OCI-LY7 (cell line): ENCODE measurements around the gene SPAG6. TPM values are rescaled to one million over a fixed set of nuclear protein-coding genes. Genes with fewer than 3 reads are reported as not detected.

Experiments
- BruUV-seq: library from RNA; stranded (reverse); fragments of 400-500 nt; replicated peaks from 2 replicates; lab custom pipeline; 2021; lab: Mats Ljungman, UMichigan
- CTCF ChIA-PET: fragments of 300-600 bp; sonication (Branson Sonifier 250); formaldehyde crosslinking; loops from one replicate; lab custom pipeline; 2022; ENCODE audit warnings: antibody characterized with exemption; ENCODE audit not compliant: unreplicated experiment; lab: Charles Lee
- POLR2A ChIA-PET: fragments of 300-600 bp; sonication (Branson Sonifier 250); formaldehyde crosslinking; loops from one replicate; lab custom pipeline; 2022; ENCODE audit warnings: antibody characterized with exemption; lab: Charles Lee
- DNase-seq: peaks from one replicate; pipeline ENCODE4 v3.0.0-alpha.2; 2015; ENCODE audit warnings: low spot score
- H2AFZ ChIP-seq: fragments of 200-600 bp; sonication (generic), shearing (Covaris generic); 2 replicates; pipeline ENCODE4 v1.6.1; 2014; ENCODE audit warnings: mild to moderate bottlenecking, antibody characterized with exemption, low read length, moderate library complexity
- H3K27ac ChIP-seq: fragments of 200-600 bp; sonication (generic); 2 replicates; pipeline ENCODE4 v1.5.1; 2014; ENCODE audit warnings: mixed run types, low read depth, mild to moderate bottlenecking, moderate library complexity, low read length, inconsistent platforms; ENCODE audit not compliant: poor library complexity, severe bottlenecking
- H3K36me3 ChIP-seq: fragments of 200-600 bp; sonication (generic); 2 replicates; pipeline ENCODE4 v1.6.1; 2014; ENCODE audit warnings: mild to moderate bottlenecking, antibody characterized with exemption, low read length, moderate library complexity, mixed read lengths; ENCODE audit not compliant: insufficient read depth
- H3K4me1 ChIP-seq: fragments of 200-600 bp; sonication (generic); 2 replicates; pipeline ENCODE4 v1.5.1; 2014; ENCODE audit warnings: mild to moderate bottlenecking, low read length; ENCODE audit not compliant: insufficient read depth, poor library complexity, severe bottlenecking
- H3K4me2 ChIP-seq: fragments of 200-600 bp; sonication (generic); 2 replicates; pipeline ENCODE4 v1.6.1; 2014; ENCODE audit warnings: mild to moderate bottlenecking, low read length
- H3K4me3 ChIP-seq: fragments of 200-600 bp; sonication (generic); 2 replicates; pipeline ENCODE4 v1.5.1; 2014; ENCODE audit warnings: mild to moderate bottlenecking, low read depth, low read length; ENCODE audit not compliant: poor library complexity, severe bottlenecking
- H3K79me2 ChIP-seq: fragments of 200-600 bp; sonication (generic); 2 replicates; pipeline ENCODE4 v1.6.1; 2016; ENCODE audit warnings: low read depth, mild to moderate bottlenecking, low read length, moderate library complexity, mixed read lengths; ENCODE audit not compliant: insufficient read depth
- H3K9me2 ChIP-seq: fragments of 200-600 bp; sonication (generic); 2 replicates; pipeline ENCODE4 v1.6.1; 2016; ENCODE audit warnings: mild to moderate bottlenecking, low read length, mixed read lengths; ENCODE audit not compliant: insufficient read depth
- H3K9me3 ChIP-seq: fragments of 200-600 bp; sonication (generic); 2 replicates; pipeline ENCODE4 v1.6.1; 2014; ENCODE audit warnings: mild to moderate bottlenecking, mixed run types, low read length, mixed read lengths
- H4K20me1 ChIP-seq: fragments of 200-600 bp; sonication (generic); 2 replicates; pipeline ENCODE4 v1.6.1; 2014; ENCODE audit warnings: mild to moderate bottlenecking, antibody characterized with exemption, low read length, moderate library complexity, mixed read lengths; ENCODE audit not compliant: insufficient read depth
- EZH2phosphoT487 ChIP-seq: fragments of 200-600 bp; sonication (generic); IDR thresholded peaks from 2 replicates; pipeline ENCODE4 v1.6.1; 2018; ENCODE audit warnings: low read depth, borderline replicate concordance, mild to moderate bottlenecking, mixed run types, antibody characterized with exemption, low read length, moderate library complexity, mixed read lengths
- intact Hi-C: fragments of 100-400 bp; cut with micrococcal nuclease; formaldehyde crosslinking; loops from one replicate; pipeline ENCODE4 v1.10.0; 2022; ENCODE audit not compliant: unreplicated experiment
- total RNA-seq, 2 experiments: library from RNA; depleted of rRNA in 1 of 2; stranded (reverse); fragments of >200 nt in 1 of 2; shearing (Covaris generic) in 1 of 2; gene quantifications; 2 replicates each; pipeline ENCODE4 v1.2.3, GENCODE V29; 2014 to 2022
- TF ChIP-seq, protein P1 (sequence below): fragments of 200-600 bp; sonication (generic); conservative IDR thresholded peaks from 2 replicates; pipeline ENCODE4 v1.5.1; 2014; ENCODE audit warnings: mild to moderate bottlenecking, antibody characterized with exemption, low read length, moderate library complexity, mixed read lengths

The SPAG6 gene
- total RNA-seq, 2 experiments from 2014 or later: not detected

DNA sequence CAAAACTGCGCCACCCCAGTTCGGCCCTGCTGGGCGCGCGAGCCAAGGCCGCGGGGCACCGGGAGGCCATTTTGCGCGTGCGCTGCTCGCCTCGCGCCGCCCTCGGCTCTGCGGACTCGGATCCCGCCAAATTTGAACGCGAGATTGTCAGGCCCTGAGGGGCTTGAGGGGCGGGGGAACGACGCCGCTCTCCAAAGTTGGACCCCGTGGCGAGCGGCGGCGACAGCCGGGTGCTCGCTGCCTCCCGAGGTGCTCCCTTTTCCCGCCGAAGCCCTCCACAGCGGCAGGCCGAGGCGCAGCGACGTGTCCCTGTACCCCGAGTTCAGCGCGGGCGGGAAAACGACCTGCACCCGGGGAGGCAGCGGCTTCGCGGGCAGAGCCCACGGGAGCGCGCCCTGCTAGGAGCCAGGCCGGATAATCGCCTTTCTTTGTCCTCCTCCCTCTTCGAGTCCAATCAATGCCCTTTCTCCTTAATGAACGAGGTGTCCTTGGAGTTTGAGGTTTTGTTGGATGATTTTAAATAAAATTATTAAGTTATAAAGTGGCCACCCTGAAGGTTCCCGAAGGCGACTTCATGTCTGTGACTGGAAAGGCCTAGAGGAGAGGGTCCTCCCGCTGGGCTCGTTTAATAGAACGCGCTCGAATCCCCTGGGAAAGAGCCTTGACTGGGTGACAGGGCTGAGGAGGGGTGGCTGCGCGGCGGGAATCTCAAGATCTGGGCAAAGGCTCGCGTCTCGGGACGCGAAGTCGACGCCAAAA, 10.7 kb upstream of the SPAG6 start:
- CTCF ChIA-PET: no interaction called here

DNA sequence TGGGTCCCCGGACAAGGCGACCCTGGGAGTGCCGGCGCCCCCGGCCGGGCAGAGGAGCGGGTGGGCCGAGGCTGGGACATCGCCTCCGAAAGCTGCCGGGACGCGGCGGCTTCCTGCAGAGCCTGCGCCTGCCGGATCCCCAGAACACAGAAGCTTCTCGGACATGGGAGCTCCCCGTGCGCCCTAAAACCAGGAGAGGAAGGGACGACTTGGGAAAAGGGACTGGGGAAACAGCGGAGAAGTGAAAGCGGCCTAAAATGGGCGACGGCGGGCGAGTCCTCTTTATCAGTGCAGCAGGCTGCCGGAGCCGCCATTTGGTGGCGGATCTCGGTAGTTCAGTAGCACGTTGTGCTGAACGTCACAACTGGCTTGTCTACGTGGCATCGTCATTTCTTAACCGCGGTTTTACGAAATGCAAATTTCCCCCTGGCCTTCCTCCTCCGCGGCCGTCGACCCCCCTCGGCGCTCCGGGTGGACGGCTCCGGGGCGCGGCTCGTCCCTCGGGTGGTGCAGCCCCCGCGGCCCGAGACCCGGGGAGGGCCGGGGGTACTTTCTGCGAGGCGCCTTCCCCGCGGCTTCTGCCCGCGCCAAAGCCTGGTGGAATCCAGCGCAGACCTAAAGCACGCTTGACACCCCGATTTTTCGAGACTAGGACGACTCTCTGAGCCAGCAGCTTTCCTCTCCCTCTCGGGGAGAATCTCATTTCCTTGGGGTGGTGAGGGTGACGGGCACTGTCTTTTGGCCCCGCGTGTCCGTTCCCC, 9.9 kb upstream of the SPAG6 start:
- ChIA-PET POLR2A (no interaction called here), CTCF (no interaction called here)
- H3K27ac ChIP-seq: no peak overlapping the region
- no peaks in the 10 kb centered on the region for H3K9me2 ChIP-seq
- H3K9me3 ChIP-seq: no peaks in the 10 kb centered on the region
- no peak for DNase-seq
- H3K36me3 ChIP-seq: no peaks in the 10 kb centered on the region
- peaks cover 15% of the 10 kb centered on the region for H3K4me1 ChIP-seq
- no peak overlapping the region for H3K4me3 ChIP-seq
- H4K20me1 ChIP-seq: no peaks in the 10 kb centered on the region; the same call in 1 of the 2 replicates
- H3K4me2 ChIP-seq: no peak overlapping the region
- intact Hi-C loops: no loop called here
- no peak overlapping the region for H2AFZ ChIP-seq
- H3K79me2 ChIP-seq: no peaks in the 10 kb centered on the region
- no peak for TF ChIP-seq EZH2phosphoT487
- TF ChIP-seq, protein P1, sequence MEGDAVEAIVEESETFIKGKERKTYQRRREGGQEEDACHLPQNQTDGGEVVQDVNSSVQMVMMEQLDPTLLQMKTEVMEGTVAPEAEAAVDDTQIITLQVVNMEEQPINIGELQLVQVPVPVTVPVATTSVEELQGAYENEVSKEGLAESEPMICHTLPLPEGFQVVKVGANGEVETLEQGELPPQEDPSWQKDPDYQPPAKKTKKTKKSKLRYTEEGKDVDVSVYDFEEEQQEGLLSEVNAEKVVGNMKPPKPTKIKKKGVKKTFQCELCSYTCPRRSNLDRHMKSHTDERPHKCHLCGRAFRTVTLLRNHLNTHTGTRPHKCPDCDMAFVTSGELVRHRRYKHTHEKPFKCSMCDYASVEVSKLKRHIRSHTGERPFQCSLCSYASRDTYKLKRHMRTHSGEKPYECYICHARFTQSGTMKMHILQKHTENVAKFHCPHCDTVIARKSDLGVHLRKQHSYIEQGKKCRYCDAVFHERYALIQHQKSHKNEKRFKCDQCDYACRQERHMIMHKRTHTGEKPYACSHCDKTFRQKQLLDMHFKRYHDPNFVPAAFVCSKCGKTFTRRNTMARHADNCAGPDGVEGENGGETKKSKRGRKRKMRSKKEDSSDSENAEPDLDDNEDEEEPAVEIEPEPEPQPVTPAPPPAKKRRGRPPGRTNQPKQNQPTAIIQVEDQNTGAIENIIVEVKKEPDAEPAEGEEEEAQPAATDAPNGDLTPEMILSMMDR: no peak
- no TSS peak for BruUV-seq

More for the DNA sequence above, 10.7 kb upstream of the SPAG6 start:
- no peaks in the 10 kb centered on the region for H3K9me3 ChIP-seq
- BruUV-seq: no TSS peak
- H3K36me3 ChIP-seq: peaks cover 3% of the 10 kb centered on the region
- no peaks in the 10 kb centered on the region; the same call in 1 of the 2 replicates for H4K20me1 ChIP-seq
- H3K4me1 ChIP-seq: peaks cover 10% of the 10 kb centered on the region
- intact Hi-C loops: no loop called here
- POLR2A ChIA-PET: no interaction called here
- no peak for TF ChIP-seq EZH2phosphoT487
- TF ChIP-seq, protein P1: no peak
- no peak overlapping the region for H3K4me3 ChIP-seq
- no peak overlapping the region for H2AFZ ChIP-seq
- no peak for DNase-seq
- H3K79me2 ChIP-seq: no peaks in the 10 kb centered on the region
- no peaks in the 10 kb centered on the region for H3K9me2 ChIP-seq
- H3K4me2 ChIP-seq: no peak overlapping the region
- no peak overlapping the region for H3K27ac ChIP-seq
